SH-SY5Y (cell line): ENCODE data around the gene KIF2C.

Experiments
- GATA2 ChIP-seq: IDR thresholded peaks from 2 replicates; pipeline ENCODE4 v1.6.1; 2011; ENCODE audit warnings: mild to moderate bottlenecking, low read depth, low read length
- GATA3 ChIP-seq: IDR thresholded peaks from 2 replicates; pipeline ENCODE4 v1.6.1; 2011; ENCODE audit warnings: low read depth, mild to moderate bottlenecking, low read length, moderate library complexity

DNA sequence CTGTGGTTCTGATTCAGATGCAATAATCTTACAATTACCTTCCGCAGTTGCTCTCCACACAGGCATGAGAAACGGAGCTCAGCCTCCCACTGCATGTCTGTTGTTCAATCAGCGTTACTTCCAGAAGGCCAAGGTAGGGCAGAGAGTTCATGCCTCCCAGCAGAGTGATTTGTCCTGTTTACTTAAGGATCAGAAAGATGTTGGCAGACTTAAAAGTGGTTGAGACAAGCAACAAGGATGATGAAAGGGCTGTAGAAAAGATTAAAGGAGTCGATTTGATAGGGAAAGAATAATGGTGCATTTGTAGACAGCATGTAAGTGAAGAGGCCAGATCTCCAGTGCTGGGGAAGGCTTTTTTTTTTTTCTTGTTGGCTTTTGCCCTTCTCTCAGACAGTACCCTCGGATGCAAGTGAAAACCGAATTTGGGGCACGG is 38.5 kb upstream of the KIF2C start:
- TF ChIP-seq GATA2 (no peak), GATA3 (no peak)
